DMS 273 (cell line): ENCODE results near the gene PRRX2.
A peak's percentile ranks its signal among the peaks of the same experiment; 100 is the strongest.
"Not testable (repeated sequence)": the region's sequence is repeated elsewhere in the genome, so short reads cannot be mapped to it uniquely, and the experiment has no call there.

Experiments
- DNase-seq: peaks from one replicate; lab custom pipeline; 2025; ENCODE audit not compliant: unreplicated experiment; lab: John Stamatoyannopoulos, UW

The PRRX2 gene

GRCh38 chr9:129636343-129636742 is 29.1 kb upstream of the PRRX2 start:
- not testable (repeated sequence) for DNase-seq

GRCh38 chr9:129637102-129637501 is 28.3 kb upstream of the PRRX2 start:
- DNase-seq, result no peak

DNA sequence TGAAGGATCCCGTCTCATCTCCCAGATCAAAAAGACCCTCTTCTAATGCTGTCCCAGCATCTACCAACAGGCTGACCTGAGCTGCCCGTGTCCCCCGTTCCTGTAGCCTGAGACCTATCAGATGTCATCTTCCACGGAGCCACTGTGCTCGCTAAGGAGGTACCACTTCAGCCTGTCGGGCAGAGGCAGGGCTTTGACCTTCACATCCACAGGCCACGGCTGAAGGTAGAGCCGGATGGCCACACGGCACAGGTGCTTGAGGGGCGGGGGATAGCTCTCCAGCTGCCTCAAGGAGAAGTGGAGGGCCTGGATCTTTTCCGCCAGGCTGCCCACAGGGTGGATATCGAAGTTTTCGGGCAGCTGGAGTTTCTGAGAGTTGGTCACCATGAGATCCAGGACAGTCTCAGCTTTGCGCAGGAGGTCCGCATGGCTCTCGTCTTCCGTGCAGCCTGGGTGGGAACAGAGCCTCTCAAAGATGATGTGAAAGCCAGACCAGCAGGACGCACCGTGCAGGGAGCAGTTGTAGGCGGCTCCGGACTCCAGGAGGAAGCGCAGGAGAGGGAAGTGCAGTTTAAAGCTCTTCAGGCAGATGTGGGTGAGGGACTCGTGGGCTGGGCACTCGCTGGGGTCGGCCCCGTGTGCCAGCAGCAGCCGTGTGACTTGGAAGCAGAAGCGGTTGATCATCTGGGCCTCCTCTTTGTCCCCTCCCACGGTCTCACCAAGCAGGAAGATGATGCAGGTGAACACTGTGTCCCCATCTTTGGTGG is 27.6 kb upstream of the PRRX2 start:
- no peak for DNase-seq

DNA sequence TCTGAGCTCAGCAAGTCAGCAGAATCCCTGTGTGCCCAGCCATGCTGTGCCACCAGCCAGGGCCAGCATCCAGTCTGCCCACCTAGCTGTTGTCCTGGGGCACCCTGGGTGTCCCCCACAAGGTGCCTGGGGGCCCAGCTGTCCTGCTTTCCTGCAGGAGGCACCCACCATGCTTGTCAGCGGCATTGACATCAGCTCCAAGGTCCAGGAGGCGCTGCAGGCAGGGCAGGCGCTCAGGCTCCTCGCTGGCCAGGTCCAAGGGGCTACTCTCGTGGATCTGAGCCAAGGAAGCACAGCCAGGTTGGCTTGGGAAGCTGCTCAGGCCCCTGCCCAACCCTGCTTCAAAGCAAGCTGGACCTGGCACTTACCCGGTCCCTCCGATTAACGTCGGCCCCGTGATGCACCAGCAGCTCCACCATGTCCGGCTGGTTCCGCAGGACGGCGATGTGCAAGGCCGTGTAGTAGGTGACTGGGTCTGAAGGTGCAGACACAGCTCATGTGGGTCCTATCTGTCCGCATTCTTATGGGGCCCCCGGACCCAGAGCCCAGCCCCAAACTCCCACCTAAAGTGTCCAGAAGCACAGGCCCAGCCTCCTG is 26.3 kb upstream of the PRRX2 start:
- DNase-seq, result no peak

DNA sequence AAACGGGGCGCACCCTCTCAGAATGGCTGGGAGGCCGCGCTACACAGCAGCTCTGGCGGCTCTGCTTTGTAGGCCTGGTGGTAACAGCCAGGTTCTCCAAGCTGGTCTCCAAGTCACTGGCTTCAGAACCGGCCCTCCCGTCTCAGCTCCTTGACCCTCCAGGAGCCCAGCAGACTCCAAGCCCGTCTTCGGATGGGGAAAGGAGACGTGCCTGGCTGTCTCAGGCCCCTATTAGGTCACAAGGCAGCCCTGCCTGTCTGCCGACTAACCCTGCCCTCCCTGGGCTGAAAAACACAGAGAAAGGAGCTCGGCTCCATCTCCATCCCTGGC is 25.7 kb upstream of the PRRX2 start:
- no peak for DNase-seq

- DNase-seq, result peak; percentile 72
Measured at GRCh38 chr9:129640086-129640870, 25.2 kb upstream of the PRRX2 start.

- DNase-seq, result peak; percentile 39
Measured at GRCh38 chr9:129640871-129641749, 24.3 kb upstream of the PRRX2 start.

- DNase-seq, result peak; percentile 97
Measured at GRCh38 chr9:129641750-129642585, 23.5 kb upstream of the PRRX2 start, which contains the start of gene ASB6. TSS of gene ASB6 (minus strand) at chr9:129642151. CDS start at chr9:129641999, 152 bp downstream.

DNA sequence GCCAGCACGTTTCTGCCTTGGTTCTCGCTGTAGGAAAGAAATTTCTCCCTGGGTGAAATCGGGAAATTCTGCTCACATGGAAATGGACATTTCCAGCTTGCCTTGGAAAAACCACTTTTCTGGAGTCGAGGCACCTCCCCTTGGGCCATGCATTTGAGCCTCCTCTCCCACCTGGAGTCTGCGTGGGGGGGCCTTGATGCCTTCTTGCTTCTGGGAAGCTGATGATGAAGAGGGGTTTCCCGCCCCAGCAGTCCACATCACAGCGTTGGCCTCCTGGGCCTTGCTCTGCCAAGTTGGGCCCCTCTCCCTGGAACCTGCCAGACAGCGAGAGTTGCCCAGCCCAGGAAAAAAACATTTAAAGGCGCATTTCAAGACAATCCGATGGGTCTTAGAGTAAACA is 21.7 kb upstream of the PRRX2 start:
- DNase-seq, result no peak

GRCh38 chr9:129644365-129644764 is 21.1 kb upstream of the PRRX2 start:
- no peak for DNase-seq

GRCh38 chr9:129644902-129645301 is 20.5 kb upstream of the PRRX2 start:
- DNase-seq, result no peak

- no peak for DNase-seq
Measured at GRCh38 chr9:129646252-129646651, 19.2 kb upstream of the PRRX2 start.

DNA sequence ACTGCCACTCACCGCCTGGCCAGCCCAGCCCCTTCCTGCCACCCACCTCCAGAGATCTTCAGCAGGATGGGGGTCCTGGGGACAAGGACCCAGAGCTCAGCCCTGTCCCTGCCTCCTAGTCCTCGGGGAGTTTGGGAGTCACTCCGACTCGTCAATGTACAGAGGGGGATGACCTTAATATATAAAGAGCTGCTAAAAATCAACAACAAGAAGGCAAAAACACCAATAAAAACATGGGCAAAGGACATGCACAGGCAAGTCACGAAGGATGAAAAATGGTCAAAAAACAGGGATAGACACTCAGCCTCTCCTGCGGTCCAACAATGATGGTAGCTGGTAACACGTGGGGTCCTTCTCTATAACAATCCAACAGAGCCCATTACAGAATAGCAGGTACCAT is 18.8 kb upstream of the PRRX2 start:
- no peak for DNase-seq

GRCh38 chr9:129647635-129648034 is 17.8 kb upstream of the PRRX2 start:
- no peak for DNase-seq

- no peak for DNase-seq
Measured at GRCh38 chr9:129648092-129648763, 17.2 kb upstream of the PRRX2 start.

DNA sequence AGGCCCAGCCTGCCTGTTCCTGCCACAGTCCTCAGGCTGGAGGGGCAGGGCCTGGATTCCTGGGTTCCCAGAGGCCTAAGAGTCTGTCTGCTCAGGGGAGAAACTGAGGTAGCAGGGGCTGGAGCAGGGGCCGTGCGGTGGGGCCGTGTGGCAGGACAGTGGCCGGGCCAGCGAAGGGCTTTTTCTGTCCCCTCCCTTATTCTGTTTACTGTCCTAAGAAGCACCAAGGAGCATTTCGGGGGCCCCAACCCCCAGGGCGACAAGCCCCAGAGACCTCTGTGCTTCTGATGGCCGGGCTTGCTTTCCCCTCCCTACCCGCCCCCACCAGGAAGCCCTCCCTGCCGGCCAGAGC is 16.7 kb upstream of the PRRX2 start:
- no peak for DNase-seq

DNA sequence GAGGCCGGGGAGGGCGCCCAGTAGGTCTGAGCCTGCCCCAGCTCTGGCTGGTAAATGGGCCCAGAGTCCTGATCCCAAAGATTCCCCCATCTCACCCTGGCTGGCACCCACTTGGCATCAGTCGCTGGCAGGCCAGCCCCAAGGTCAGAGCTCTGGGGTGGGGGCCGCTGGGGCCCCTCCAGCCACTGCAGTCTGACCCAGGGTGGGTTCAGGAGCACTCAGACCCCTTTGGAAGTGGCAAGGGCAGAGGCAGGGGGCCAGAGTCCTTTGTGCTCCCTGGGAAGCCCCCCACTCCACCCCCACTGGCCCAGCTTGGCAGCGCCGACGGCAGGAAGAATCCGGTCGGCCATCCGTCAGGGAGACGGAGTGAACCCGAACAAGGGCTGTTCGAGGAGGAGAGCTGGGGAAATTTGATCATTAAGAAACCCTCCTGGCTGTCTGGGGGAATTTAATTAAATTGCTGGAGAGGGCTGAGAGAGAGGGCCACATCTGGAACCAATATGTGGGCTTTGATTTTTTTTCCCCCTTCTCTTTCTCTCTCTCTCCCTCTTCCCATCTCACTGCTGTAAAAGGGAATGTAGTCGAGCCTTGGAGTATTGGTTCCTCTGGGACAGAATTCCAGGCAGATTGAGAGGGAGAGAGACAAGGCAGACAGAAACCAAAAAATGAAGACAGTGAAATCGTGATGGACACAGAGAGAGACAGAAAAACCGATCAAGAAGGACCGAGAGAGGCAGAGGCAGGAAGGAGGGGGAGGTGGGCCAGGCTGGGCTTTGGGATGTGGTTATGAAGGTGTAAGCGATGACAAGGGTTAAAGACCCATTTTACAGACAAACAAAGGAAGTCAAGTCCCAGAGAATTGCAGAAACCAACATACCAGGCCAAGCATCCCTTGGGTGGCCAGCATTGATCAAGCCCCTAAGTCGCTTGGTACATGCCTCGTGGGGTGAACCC is 15.4 kb upstream of the PRRX2 start:
- no peak for DNase-seq

DNA sequence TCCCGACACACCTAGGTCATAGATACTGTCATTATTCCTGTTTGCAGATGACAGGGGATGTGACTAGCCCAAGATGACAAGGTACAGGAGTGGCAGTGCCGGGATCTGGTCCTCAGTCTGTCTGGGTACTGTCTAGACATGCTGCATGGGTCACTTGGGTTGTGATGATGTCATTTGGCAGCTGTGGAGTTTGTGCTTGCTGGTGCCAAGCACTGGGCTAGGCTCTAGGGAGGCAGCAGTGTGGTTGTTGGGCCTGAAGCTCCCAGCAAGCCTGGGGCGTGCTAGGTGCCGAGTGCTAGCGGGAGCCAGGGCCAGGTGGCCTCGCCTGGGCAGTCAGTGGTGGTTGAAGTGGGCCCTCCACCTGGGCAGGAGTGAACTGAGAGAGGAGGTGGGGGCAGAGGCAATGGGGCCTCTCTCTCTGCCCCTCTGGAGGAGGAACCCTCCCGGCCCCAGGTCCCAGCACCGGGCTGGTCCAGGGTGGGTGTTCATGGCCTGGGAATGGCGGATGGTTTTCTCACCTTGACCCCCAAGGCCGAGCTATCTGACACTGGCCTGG is 14.7 kb upstream of the PRRX2 start:
- no peak for DNase-seq
